PC-9 (cell line): ENCODE data around the gene FKBP1A.

Experiments
- EZH2 ChIP-seq: fragments of 200-600 bp; sonication (generic); IDR thresholded peaks from 2 replicates; pipeline ENCODE4 v1.8.0; 2017; ENCODE audit warnings: antibody characterized with exemption, low read depth
- TF ChIP-seq, protein P1 (sequence below): fragments of 200-600 bp; sonication (generic); conservative IDR thresholded peaks from 2 replicates; pipeline ENCODE4 v1.6.1; 2017; ENCODE audit warnings: mixed run types, antibody characterized with exemption, mild to moderate bottlenecking, moderate library complexity

DNA sequence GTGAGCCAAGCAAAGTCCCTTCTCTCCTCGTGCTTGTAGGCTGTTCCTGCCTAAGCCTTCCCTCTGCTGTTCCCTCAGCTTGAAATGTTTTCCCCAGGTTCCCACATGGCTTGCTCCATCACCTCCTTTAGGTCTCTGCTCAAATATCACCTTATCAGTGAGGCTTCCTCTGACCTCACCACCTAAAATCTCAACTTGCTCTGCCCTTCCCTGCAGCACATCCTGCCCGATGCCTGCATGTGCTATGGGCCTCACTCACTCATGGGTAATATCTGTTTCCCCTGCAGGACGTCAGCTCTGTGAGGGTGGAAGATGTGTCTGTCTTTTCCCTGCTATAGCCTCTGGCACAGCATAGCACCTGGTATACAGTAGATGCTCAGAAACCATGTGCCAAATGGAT, 29.9 kb upstream of the FKBP1A start:
- TF ChIP-seq, protein P1, sequence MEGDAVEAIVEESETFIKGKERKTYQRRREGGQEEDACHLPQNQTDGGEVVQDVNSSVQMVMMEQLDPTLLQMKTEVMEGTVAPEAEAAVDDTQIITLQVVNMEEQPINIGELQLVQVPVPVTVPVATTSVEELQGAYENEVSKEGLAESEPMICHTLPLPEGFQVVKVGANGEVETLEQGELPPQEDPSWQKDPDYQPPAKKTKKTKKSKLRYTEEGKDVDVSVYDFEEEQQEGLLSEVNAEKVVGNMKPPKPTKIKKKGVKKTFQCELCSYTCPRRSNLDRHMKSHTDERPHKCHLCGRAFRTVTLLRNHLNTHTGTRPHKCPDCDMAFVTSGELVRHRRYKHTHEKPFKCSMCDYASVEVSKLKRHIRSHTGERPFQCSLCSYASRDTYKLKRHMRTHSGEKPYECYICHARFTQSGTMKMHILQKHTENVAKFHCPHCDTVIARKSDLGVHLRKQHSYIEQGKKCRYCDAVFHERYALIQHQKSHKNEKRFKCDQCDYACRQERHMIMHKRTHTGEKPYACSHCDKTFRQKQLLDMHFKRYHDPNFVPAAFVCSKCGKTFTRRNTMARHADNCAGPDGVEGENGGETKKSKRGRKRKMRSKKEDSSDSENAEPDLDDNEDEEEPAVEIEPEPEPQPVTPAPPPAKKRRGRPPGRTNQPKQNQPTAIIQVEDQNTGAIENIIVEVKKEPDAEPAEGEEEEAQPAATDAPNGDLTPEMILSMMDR = no peak
- no peak for TF ChIP-seq EZH2
